Left lung (tissue), 10 donors: ENCODE measurements around the gene CCDC92. TPM values are rescaled to one million over a fixed set of nuclear protein-coding genes. Genes with fewer than 3 reads are reported as not detected.
A peak's percentile ranks its signal among the peaks of the same experiment; 100 is the strongest.

ENCODE experiments used
- ATAC-seq: fragments of 200-7000 bp; cut with Tn5 transposase; one replicate; pipeline ENCODE4 v1.9.1; 2020; ENCODE audit warnings: moderate library complexity
- DNase-seq, 4 donors: peaks; one replicate each; pipeline ENCODE4 v3.0.0-alpha.2; 2013 to 2020
- H3K27ac ChIP-seq, 2 donors: fragments of 200-600 bp; sonication (generic) in 1 of 2; one replicate each; pipeline versions ENCODE4 v1.5.0 to v1.8.0; 2020 to 2021
- H3K27me3 ChIP-seq, 2 donors: fragments of 200-600 bp; sonication (generic) in 1 of 2; one replicate each; pipeline versions ENCODE4 v1.5.0 to v1.8.0; 2020 to 2021
- H3K36me3 ChIP-seq, 2 donors: fragments of 200-600 bp; sonication (generic) in 1 of 2; one replicate each; pipeline versions ENCODE4 v1.5.0 to v1.8.0; 2020 to 2021
- H3K4me1 ChIP-seq, 2 donors: fragments of 200-600 bp; one replicate each; pipeline ENCODE4 v1.8.0; 2021
- H3K4me3 ChIP-seq, 2 donors: fragments of 200-600 bp; sonication (generic) in 1 of 2; one replicate each; pipeline versions ENCODE4 v1.5.0 to v1.8.0; 2020 to 2021; ENCODE audit warnings: mild to moderate bottlenecking in 1 of 2
- H3K9me3 ChIP-seq, 2 donors: fragments of 200-600 bp; sonication (generic) in 1 of 2; one replicate each; pipeline versions ENCODE4 v1.5.0 to v1.8.0; 2020 to 2021
- intact Hi-C, 2 donors: fragments of 100-400 bp; cut with DNase I; formaldehyde crosslinking; loops; one replicate each; pipeline versions ENCODE4 v1.11.2 to v1.14.2; 2022
- polyA plus RNA-seq, 6 donors: library from polyadenylated mRNA; unstranded; fragments of 120-200 nt; gene quantifications; one replicate each; pipeline ENCODE4 v1.2.1, GENCODE V29; 2013; ENCODE audit not compliant: insufficient read length in 6 of 6
- total RNA-seq, 2 donors: library from RNA; stranded (reverse); fragmentation: NEBNext Ultra II Directional; extraction: Animal tissue kit (Norgen Biotek cat#: 25700); gene quantifications; one replicate each; pipeline ENCODE4 v1.2.1, GENCODE V29; 2021
- TF ChIP-seq, protein P1 (sequence below), 2 donors: fragments of 200-600 bp; sonication (generic) in 1 of 2; IDR thresholded peaks; one replicate each; pipeline versions ENCODE4 v1.5.0 to v1.8.0; 2021; ENCODE audit warnings: antibody characterized with exemption in 2 of 2
- donor health status: DM: no; HTN: yes; CAD: no.
- donor health status: DM: no; HTN: no; CAD: no.

CCDC92 gene
- total and polyA plus RNA-seq, 8 donors = 40.2 to 68.7 (median 58.1) TPM

DNA sequence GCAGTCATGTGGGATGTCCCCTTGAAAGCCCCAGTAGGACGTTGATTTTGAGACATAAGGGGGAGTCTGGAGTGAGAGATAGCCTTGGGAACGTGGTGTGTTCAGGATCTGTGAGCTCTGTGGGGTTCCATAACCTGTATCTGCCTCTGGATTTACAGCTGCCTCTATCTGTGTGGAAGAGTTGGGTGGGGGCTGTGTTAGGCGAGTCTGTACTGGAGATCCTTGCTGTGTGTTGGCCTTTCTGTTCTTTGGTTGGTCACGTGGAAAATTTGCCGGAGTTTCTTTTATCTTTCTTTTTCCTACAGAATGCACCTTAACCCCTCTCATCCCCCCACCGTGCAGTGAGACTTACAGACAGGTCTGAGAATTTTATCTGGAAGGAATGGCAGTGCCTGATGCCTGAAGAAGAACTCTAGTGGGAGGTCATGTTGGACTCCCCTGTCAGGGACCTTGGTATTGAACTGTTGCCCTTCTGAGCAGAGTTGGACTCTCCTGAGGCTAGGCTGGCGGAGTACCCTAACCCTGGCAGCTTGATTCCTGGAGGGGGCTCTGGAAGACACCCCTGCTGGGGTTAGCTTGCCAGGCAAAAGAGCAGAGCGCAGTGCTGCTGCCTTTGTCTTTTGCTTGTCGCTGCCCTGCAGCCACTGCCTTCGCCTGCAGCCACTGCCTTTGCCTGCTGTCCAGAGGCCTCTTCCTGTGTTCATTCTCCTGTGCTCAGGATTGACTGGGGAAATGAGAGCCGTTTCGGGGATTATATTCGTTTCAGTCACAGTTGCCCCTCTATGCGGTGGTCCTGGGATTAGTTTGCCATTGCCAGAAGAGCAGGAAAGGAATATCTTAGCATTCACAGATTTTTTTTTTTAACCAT, 34.4 kb upstream of the CCDC92 start:
- ATAC-seq (no peak), DNase-seq (no peak)
- intact Hi-C loops = no loop called here
- H3K27me3 ChIP-seq = no peaks in the 10 kb centered on the region
- no peak overlapping the region for H3K4me3 ChIP-seq
- no peak overlapping the region for H3K27ac ChIP-seq
- peaks cover 0 to 21% of the 10 kb centered on the region in 2 donors for H3K36me3 ChIP-seq
- H3K9me3 ChIP-seq = no peaks in the 10 kb centered on the region
- peaks cover 3 to 20% of the 10 kb centered on the region in 2 donors for H3K4me1 ChIP-seq
- TF ChIP-seq, protein P1, sequence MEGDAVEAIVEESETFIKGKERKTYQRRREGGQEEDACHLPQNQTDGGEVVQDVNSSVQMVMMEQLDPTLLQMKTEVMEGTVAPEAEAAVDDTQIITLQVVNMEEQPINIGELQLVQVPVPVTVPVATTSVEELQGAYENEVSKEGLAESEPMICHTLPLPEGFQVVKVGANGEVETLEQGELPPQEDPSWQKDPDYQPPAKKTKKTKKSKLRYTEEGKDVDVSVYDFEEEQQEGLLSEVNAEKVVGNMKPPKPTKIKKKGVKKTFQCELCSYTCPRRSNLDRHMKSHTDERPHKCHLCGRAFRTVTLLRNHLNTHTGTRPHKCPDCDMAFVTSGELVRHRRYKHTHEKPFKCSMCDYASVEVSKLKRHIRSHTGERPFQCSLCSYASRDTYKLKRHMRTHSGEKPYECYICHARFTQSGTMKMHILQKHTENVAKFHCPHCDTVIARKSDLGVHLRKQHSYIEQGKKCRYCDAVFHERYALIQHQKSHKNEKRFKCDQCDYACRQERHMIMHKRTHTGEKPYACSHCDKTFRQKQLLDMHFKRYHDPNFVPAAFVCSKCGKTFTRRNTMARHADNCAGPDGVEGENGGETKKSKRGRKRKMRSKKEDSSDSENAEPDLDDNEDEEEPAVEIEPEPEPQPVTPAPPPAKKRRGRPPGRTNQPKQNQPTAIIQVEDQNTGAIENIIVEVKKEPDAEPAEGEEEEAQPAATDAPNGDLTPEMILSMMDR (IDR thresholded peaks at IDR 0.05) = no peak

DNA sequence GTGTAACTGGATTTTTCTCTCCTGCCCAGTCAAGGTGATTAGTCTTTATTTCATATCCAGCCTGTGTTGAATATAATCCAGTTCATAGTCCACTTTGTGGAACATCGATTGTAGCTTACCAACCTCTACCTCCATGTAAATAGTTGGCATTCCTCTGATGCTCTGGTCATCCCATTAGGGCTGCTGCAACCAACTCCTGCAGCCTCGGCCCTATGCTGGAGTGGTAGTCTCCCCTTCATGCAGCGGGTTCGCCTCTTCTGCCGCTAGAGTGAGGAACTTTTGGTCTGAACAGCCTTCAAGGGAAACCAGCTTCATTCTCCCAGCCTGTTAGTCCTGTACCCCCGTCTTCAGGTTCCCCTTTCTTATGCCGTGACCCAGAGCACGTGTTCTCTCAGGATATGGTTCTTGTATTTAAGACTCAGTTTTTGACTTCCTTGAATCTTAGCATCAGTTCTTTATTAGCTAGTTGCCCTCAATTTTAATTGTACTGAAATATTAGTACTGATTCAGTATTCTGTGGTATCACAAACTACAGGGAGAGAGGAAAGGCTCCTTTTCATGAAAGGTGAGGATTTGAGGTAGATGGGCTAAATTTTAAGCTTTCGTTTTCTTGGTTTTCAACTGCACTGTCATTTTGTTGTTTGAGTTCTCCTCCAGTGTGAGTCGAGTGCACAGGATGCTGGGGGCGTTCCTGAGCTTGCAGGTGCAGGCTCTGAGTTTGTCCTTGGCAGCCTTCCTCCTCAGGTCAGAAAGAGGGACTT, 33.6 kb upstream of the CCDC92 start:
- intact Hi-C loops = no loop called here
- TF ChIP-seq, protein P1 (IDR thresholded peaks at IDR 0.05) = no peak
- Histone ChIP-seq H3K4me1 (peaks cover 3 to 22% of the 10 kb centered on the region in 2 donors), H3K9me3 (no peaks in the 10 kb centered on the region), H3K4me3 (no peak overlapping the region), H3K27me3 (no peaks in the 10 kb centered on the region), H3K36me3 (peaks cover 0 to 21% of the 10 kb centered on the region in 2 donors), H3K27ac (no peak overlapping the region)
- DNase-seq (no peak), ATAC-seq (no peak)

DNA sequence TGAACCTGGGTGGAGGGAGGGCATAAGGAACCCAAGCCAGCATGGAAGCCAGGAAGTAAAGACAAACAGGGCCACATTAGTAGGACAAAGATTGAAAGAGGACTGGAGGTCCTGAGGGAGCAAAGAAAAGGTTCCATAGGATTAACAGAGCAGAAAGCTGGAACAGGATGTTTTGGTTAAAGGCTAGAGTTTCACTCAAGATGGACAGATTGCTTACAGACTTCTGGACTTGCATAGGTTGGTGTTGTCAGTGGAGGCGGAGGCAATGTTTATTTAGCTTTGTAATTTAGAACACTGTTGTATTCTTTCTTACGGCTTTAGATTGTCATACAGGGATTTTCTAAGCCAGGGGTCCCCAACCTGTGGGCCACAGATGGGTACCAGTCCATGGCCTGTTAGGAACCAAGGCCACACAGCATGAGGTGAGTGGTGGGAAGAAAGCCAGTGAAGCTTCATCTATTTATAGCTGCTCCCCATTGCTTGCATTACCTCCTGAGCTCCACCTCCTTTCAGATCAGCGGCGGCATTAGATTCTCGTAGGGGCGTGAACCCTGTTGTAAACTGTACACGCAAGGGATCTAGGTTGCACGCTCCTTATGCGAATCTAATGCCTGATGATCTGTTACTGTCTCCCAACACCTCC, 31.7 kb upstream of the CCDC92 start:
- peaks cover 0 to 14% of the 10 kb centered on the region in 2 donors for H3K36me3 ChIP-seq
- intact Hi-C loops = no loop called here

DNA sequence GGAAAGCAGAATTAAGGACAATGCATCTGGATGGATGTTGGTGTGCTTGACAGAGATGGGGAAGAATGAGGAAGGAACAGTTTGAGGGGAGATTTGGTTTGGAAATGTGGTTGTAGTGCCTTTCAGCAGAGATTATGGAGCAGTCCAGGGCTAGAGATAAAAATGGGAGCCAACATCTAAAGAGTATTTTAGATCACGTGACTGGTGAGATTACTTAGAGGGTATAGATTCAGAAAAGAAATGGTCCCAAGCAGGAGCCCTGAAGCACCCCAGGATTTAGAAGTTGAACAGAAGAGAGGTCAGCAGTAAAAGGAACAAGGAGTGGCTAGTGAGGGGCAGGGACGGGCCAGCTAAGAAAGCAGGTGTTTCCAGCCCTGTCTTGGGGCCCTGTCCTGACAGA, 30.0 kb upstream of the CCDC92 start:
- Histone ChIP-seq H3K27ac (no peak overlapping the region), H3K36me3 (peaks cover 0 to 21% of the 10 kb centered on the region in 2 donors), H3K4me1 (peaks cover 5 to 18% of the 10 kb centered on the region in 2 donors), H3K27me3 (no peaks in the 10 kb centered on the region), H3K4me3 (no peak overlapping the region), H3K9me3 (no peaks in the 10 kb centered on the region)
- intact Hi-C loops = no loop called here
- TF ChIP-seq, protein P1 (IDR thresholded peaks at IDR 0.05) = no peak
- no peak for DNase-seq
- ATAC-seq = peak; percentile 4

More for the DNA sequence above, 31.7 kb upstream of the CCDC92 start:
- H3K27ac ChIP-seq = no peak overlapping the region
- no peaks in the 10 kb centered on the region for H3K27me3 ChIP-seq
- TF ChIP-seq, protein P1 (IDR thresholded peaks at IDR 0.05) = no peak
- no peak for ATAC-seq
- H3K4me3 ChIP-seq = no peak overlapping the region
- DNase-seq = no peak
- H3K9me3 ChIP-seq = no peaks in the 10 kb centered on the region
- H3K4me1 ChIP-seq = peaks cover 3 to 22% of the 10 kb centered on the region in 2 donors
